AG04449 (cell line): Measurements from ENCODE around the gene AGTR1.

ENCODE experiments used
- CTCF ChIA-PET: fragments of 350-600 bp; formaldehyde crosslinking; extraction: SDS; loops from one replicate; lab custom pipeline; 2021; ENCODE audit warnings: antibody characterized with exemption; lab: Yijun Ruan, JAX
- POLR2A ChIA-PET: fragments of 400-600, 350-600 bp; formaldehyde crosslinking; extraction: SDS; loops from one replicate; lab custom pipeline; 2020; ENCODE audit warnings: antibody characterized with exemption, inconsistent platforms; lab: Yijun Ruan, JAX
- DNase-seq: peaks from one replicate; pipeline ENCODE4 v3.0.0-alpha.2; 2010; ENCODE audit warnings: low read depth, low spot score
- H3K4me3 ChIP-seq: 2 replicates; pipeline ENCODE4 v1.5.1; 2011; ENCODE audit warnings: low read depth, mild to moderate bottlenecking, control low read depth, low read length
- TF ChIP-seq, protein P1 (sequence below): IDR thresholded peaks from one replicate; pipeline ENCODE4 v1.5.1; 2011; ENCODE audit warnings: mild to moderate bottlenecking, moderate library complexity, low read length, control low read depth, inconsistent platforms; ENCODE audit not compliant: insufficient read depth; ENCODE audit errors: missing control alignments

AGTR1 gene

DNA sequence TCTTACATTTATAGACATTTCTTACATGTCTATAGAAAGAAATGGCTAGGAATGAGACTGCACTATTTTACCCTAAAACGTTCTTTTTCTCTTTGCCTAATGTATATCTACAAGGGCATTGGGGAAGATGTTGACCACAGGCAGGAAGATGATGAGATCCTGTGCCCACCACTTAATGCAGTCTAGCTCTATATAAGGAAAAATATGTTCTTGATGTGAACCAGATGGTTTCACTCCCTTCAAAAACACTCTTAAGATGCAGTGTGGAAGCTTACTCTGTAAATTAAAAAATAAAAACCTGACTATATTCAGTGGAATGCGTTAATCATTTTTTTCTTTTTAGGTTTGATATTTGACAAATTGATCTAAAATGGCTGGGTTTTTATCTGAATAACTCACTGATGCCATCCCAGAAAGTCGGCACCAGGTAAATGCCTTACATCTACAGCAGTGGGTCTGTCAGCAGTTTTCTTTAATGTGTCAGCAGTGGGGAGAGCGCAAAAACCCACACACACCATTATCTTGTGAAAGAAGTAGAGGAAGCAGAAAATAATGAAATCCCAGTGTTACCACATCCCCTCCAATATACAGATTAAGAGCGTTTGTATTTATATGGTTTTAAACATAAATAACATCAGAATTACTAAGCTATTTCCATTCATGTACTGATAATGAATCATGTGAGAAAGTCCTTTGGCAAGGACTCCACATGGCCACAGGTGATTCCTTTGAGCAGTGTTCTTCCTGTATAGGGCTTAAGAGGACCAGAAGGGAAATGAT lies 10.1 kb downstream of the AGTR1 start:
- no peak overlapping the region for H3K4me3 ChIP-seq
- TF ChIP-seq, protein P1, sequence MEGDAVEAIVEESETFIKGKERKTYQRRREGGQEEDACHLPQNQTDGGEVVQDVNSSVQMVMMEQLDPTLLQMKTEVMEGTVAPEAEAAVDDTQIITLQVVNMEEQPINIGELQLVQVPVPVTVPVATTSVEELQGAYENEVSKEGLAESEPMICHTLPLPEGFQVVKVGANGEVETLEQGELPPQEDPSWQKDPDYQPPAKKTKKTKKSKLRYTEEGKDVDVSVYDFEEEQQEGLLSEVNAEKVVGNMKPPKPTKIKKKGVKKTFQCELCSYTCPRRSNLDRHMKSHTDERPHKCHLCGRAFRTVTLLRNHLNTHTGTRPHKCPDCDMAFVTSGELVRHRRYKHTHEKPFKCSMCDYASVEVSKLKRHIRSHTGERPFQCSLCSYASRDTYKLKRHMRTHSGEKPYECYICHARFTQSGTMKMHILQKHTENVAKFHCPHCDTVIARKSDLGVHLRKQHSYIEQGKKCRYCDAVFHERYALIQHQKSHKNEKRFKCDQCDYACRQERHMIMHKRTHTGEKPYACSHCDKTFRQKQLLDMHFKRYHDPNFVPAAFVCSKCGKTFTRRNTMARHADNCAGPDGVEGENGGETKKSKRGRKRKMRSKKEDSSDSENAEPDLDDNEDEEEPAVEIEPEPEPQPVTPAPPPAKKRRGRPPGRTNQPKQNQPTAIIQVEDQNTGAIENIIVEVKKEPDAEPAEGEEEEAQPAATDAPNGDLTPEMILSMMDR: no peak
- ChIA-PET POLR2A (interaction anchor here (0.6 to 1.0 kb wide), 2 partner anchors 10 to 20 kb away, joined by 3 to 5 read pairs; partner anchors contain the start of gene AGTR1), CTCF (interaction anchor here (0.6 to 3.3 kb wide), 5 partner anchors 10 to 328 kb away, joined by 3 to 11 read pairs (median 3); no protein-coding TSS in a partner anchor)
- no peak for DNase-seq

DNA sequence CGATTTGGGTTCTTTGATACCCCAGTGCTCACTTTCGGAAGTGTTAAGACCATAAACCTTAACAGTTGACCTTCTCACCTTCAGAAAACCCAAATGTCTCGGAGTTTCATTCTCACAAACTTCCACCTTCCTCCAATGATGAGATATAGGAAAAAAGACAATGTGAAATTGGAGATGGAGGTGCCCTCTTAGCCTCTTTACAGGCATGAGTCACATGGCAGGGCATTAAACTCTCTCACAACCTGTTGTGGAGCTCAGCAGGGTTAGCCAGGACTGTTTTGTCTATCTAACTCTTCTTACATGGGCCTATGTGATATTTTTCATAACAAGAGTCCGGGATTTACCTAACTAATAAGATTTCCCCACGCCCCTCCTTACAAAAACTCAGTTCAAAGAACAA lies 10.7 kb downstream of the AGTR1 start:
- no peak for DNase-seq
- H3K4me3 ChIP-seq: no peak overlapping the region
- TF ChIP-seq, protein P1: no peak
- POLR2A ChIA-PET: interaction anchor here (0.6 kb wide), 1 partner anchor 19 kb away, joined by 3 read pairs; no protein-coding TSS in a partner anchor
- CTCF ChIA-PET: interaction anchor here (1.1 to 3.3 kb wide), 4 partner anchors 9 to 328 kb away, joined by 3 to 11 read pairs (median 5); no protein-coding TSS in a partner anchor

GRCh38 chr3:148709560-148710253 lies 12.0 kb downstream of the AGTR1 start:
- TF ChIP-seq, protein P1: no peak
- POLR2A ChIA-PET: no interaction called here
- CTCF ChIA-PET: interaction anchor here (2.5 to 3.3 kb wide), 2 partner anchors 10 to 13 kb away, joined by 7 to 11 read pairs; no protein-coding TSS in a partner anchor
- no peak overlapping the region for H3K4me3 ChIP-seq
- DNase-seq: no peak

GRCh38 chr3:148710665-148711064 lies 13.0 kb downstream of the AGTR1 start:
- POLR2A ChIA-PET: interaction anchor here (1.7 kb wide), 1 partner anchor 13 kb away, joined by 3 read pairs; the partner anchor contains the start of gene AGTR1
- DNase-seq: no peak
- TF ChIP-seq, protein P1: no peak
- H3K4me3 ChIP-seq: no peak overlapping the region
- CTCF ChIA-PET: interaction anchor here (1.7 kb wide), 1 partner anchor 329 kb away, joined by 5 read pairs; no protein-coding TSS in a partner anchor

DNA sequence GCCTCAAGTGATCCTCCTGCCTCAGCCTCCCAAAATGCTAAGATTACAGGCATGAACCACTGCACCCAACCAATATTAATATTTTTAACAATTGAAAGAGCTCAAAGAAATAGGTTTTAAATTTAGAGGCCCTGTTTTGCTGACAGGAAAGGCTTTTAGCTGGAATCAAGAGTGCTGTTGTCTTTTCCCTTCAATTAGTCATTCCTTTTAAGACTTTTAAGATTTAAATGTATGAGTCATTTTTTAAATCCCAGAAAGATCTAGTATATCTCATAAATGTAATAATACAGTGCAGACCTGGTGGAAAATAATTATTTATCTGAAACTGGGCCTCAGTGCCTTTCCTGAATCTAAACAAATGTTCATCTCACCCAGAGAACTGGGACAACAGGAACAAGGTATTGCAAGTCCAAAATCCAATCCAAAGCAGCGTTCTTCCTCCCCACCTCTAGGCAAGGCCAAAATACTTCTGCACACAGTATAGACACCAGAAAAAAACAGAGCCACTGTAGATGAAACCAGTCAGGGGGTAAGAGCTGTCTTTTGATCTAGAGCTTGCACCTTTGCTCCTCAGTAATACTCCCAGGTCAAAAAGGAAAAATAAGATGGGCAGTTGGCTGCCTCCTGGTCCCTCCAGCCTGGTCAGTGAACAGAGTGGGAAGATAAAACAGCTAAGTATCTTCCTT lies 14.4 kb downstream of the AGTR1 start:
- ChIA-PET CTCF (interaction anchor here (1.1 to 1.7 kb wide), 4 partner anchors 8 to 331 kb away, joined by 4 to 5 read pairs (median 4); no protein-coding TSS in a partner anchor), POLR2A (interaction anchor here (1.7 kb wide), 1 partner anchor 14 kb away, joined by 3 read pairs; the partner anchor contains the start of gene AGTR1)
- TF ChIP-seq, protein P1: no peak
- DNase-seq: no peak
- H3K4me3 ChIP-seq: no peak overlapping the region
